SH-SY5Y (cell line): ENCODE results near the gene IFI6.

ENCODE experiments used
- GATA2 ChIP-seq: IDR thresholded peaks from 2 replicates; pipeline ENCODE4 v1.6.1; 2011; ENCODE audit warnings: mild to moderate bottlenecking, low read depth, low read length
- GATA3 ChIP-seq: IDR thresholded peaks from 2 replicates; pipeline ENCODE4 v1.6.1; 2011; ENCODE audit warnings: low read depth, mild to moderate bottlenecking, low read length, moderate library complexity

- no peak for TF ChIP-seq GATA2
- TF ChIP-seq GATA3, result no peak
These were observed 47.6 kb upstream of the IFI6 start for GRCh38 chr1:27719286-27720251.
